K562 (cell line): ENCODE data around the gene PAXIP1. TPM values are rescaled to one million over a fixed set of nuclear protein-coding genes. Genes with fewer than 3 reads are reported as not detected.

Experiments used
- ATAC-seq: fragments of 200-7000 bp; cut with Tn5 transposase; 3 replicates; pipeline ENCODE4 v1.9.1; 2020; ENCODE audit warnings: moderate library complexity
- BruUV-seq: library from RNA; stranded (reverse); fragments of 400-500 nt; replicated peaks from 2 replicates; lab custom pipeline; 2021; lab: Mats Ljungman, UMichigan
- CTCF ChIA-PET: fragments of 300-600 bp; formaldehyde crosslinking; extraction: SDS; loops from one replicate; lab custom pipeline; 2021; ENCODE audit warnings: low intra/inter-chr PET ratio; lab: Yijun Ruan, JAX
- POLR2A ChIA-PET: fragments of 300-600, 350-650 bp; sonication (Branson Sonifier 250); formaldehyde crosslinking; extraction: SDS; loops from one replicate; lab custom pipeline; 2021; ENCODE audit warnings: antibody characterized with exemption, inconsistent platforms; lab: Yijun Ruan, JAX
- DNase-seq, 4 experiments: peaks; one replicate each; pipeline versions ENCODE4 v3.0.0 to v3.0.0-alpha.2; 2011 to 2018; ENCODE audit warnings: low spot score in 3 of 4, mixed read lengths in 3 of 4; ENCODE audit errors: extremely low read depth in 1 of 4
- FAIRE-seq: peaks from 2 replicates; lab custom pipeline; 2011; peaks lifted over from hg19 to GRCh38; lab: Jason Lieb, UNC
- H2AFZ ChIP-seq: 2 replicates; pipeline ENCODE4 v1.6.0; 2011; ENCODE audit warnings: low read depth, low read length, control low read depth, inconsistent platforms
- H3K27ac ChIP-seq: fragments of 200-600 bp; 3 replicates; pipeline ENCODE4 v1.8.0; 2011; ENCODE audit warnings: low read depth, mild to moderate bottlenecking, control low read depth, inconsistent platforms, low read length, moderate library complexity, mixed read lengths; ENCODE audit errors: extremely low read depth
- H3K27me3 ChIP-seq, 2 experiments: fragments of 300-600 bp in 1 of 2; 2 replicates in 1 of 2; 3 replicates in 1 of 2; pipeline versions ENCODE4 v1.6.0 to v1.8.0; 2011; ENCODE audit warnings: inconsistent platforms in 2 of 2, low read length in 2 of 2, mild to moderate bottlenecking in 1 of 2, mixed read lengths in 1 of 2, moderate library complexity in 1 of 2; ENCODE audit not compliant: control insufficient read depth in 2 of 2, insufficient read depth in 2 of 2
- H3K36me3 ChIP-seq: fragments of 300-600 bp; 3 replicates; pipeline ENCODE4 v1.8.0; 2011; ENCODE audit warnings: mild to moderate bottlenecking, low read length, inconsistent platforms; ENCODE audit not compliant: control insufficient read depth, insufficient read depth
- H3K4me1 ChIP-seq, 2 experiments: fragments of 200-600 bp in 1 of 2; replicated peaks in 1 of 2; 2 replicates in 1 of 2; 3 replicates in 1 of 2; pipeline versions ENCODE4 v1.5.1 to v1.8.0; 2011; ENCODE audit warnings: inconsistent platforms in 2 of 2, low read length in 2 of 2, mild to moderate bottlenecking in 1 of 2, mixed read lengths in 1 of 2, moderate library complexity in 1 of 2; ENCODE audit not compliant: control insufficient read depth in 2 of 2, insufficient read depth in 2 of 2
- H3K4me2 ChIP-seq: 2 replicates; pipeline ENCODE4 v1.6.1; 2011; ENCODE audit warnings: low read length, control low read depth, inconsistent platforms, mixed read lengths; ENCODE audit not compliant: insufficient read depth
- H3K4me3 ChIP-seq: fragments of 200-600 bp; sonication (generic), shearing (Covaris generic); 2 replicates; pipeline ENCODE4 v1.5.1; 2016; ENCODE audit warnings: control low read depth, inconsistent platforms
- H3K79me2 ChIP-seq: fragments of 200-600 bp; 3 replicates; pipeline ENCODE4 v1.8.0; 2011; ENCODE audit warnings: low read length, inconsistent platforms; ENCODE audit not compliant: control insufficient read depth, insufficient read depth
- H3K9ac ChIP-seq, 2 experiments: 2 replicates each; pipeline versions ENCODE4 v1.6.0 to v1.6.1; 2011; ENCODE audit warnings: low read depth in 2 of 2, low read length in 2 of 2, control low read depth in 1 of 2, inconsistent platforms in 1 of 2, mild to moderate bottlenecking in 1 of 2, mixed read lengths in 1 of 2; ENCODE audit not compliant: insufficient read depth in 1 of 2
- H3K9me1 ChIP-seq: one replicate; pipeline ENCODE4 v1.6.0; 2011; ENCODE audit warnings: inconsistent platforms, mild to moderate bottlenecking, low read length, moderate library complexity; ENCODE audit not compliant: control insufficient read depth, insufficient read depth
- H3K9me3 ChIP-seq: replicated peaks from 2 replicates; pipeline ENCODE4 v1.5.1; 2011; ENCODE audit warnings: low read depth, low read length, inconsistent platforms; ENCODE audit not compliant: control insufficient read depth, insufficient read depth
- H4K20me1 ChIP-seq: replicated peaks from 2 replicates; pipeline ENCODE4 v1.6.1; 2011; ENCODE audit warnings: low read length, inconsistent platforms, mixed read lengths; ENCODE audit not compliant: control insufficient read depth, insufficient read depth
- CBFA2T3 ChIP-seq: fragments of 450-650 bp; IDR thresholded peaks from 2 replicates; pipeline ENCODE4 v1.6.1; 2017
- FOXJ2 ChIP-seq: fragments of 200-800 bp; sonication (Bioruptor generic); IDR thresholded peaks from 2 replicates; pipeline ENCODE4 v1.6.1; 2016; ENCODE audit warnings: missing genetic modification characterization, missing compliant biosample characterization
- KLF1 ChIP-seq: fragments of 450-650 bp; IDR thresholded peaks from 2 replicates; pipeline ENCODE4 v1.6.1; 2016; ENCODE audit warnings: missing genetic modification characterization, missing compliant biosample characterization
- MTA3 ChIP-seq: fragments of 450-650 bp; formaldehyde crosslinking; IDR thresholded peaks from 2 replicates; pipeline ENCODE4 v1.6.1; 2017; ENCODE audit warnings: mild to moderate bottlenecking, borderline replicate concordance
- NR2F6 ChIP-seq: fragments of 450-650 bp; formaldehyde crosslinking; IDR thresholded peaks from 2 replicates; pipeline ENCODE4 v1.4.0; 2020; ENCODE audit warnings: mild to moderate bottlenecking
- PHF20 ChIP-seq: fragments of 450-650 bp; IDR thresholded peaks from 2 replicates; pipeline ENCODE4 v1.6.1; 2018; ENCODE audit not compliant: partially characterized antibody
- PHTF2 ChIP-seq: fragments of 250-450 bp; sonication (Bioruptor Pico); IDR thresholded peaks from 2 replicates; pipeline ENCODE4 v1.5.0; 2021; ENCODE audit warnings: mild to moderate bottlenecking
- RBM14 ChIP-seq: fragments of 200-400 bp; formaldehyde crosslinking; IDR thresholded peaks from 2 replicates; pipeline ENCODE4 v1.6.1; 2018; ENCODE audit warnings: low read depth, mild to moderate bottlenecking, low read length, moderate library complexity, borderline replicate concordance; ENCODE audit not compliant: insufficient read depth
- SLC30A9 ChIP-seq: fragments of 250-450 bp; sonication (Bioruptor Pico); IDR thresholded peaks from 2 replicates; pipeline ENCODE4 v1.8.0; 2022; ENCODE audit warnings: mild to moderate bottlenecking, moderate library complexity
- ZEB2 ChIP-seq: fragments of 450-650 bp; IDR thresholded peaks from 2 replicates; pipeline ENCODE4 v1.6.1; 2016
- ZNF143 ChIP-seq: sonication (generic); formaldehyde crosslinking; IDR thresholded peaks from 2 replicates; pipeline ENCODE4 v1.9.0; 2022; ENCODE audit warnings: mild to moderate bottlenecking, missing genetic modification reagents
- ZNF311 ChIP-seq: fragments of 250-450 bp; sonication (Bioruptor Pico); IDR thresholded peaks from 2 replicates; pipeline ENCODE4 v1.4.0; 2020; ENCODE audit warnings: mild to moderate bottlenecking, moderate library complexity
- WGBS: fragments of 100-300 bp; shearing (Covaris generic); methylation state at CpG from one replicate; pipeline ENCODE4 v1.1.6; 2016; ENCODE audit warnings: low coverage, mixed read lengths; ENCODE audit not compliant: insufficient coverage; ENCODE audit errors: missing lambda C conversion rate; 5-methylcytosine and 5-hydroxymethylcytosine counted together
- in situ Hi-C: fragments of 300-500 bp; cut with MboI; formaldehyde crosslinking; loops from 4 replicates; pipeline ENCODE4 v1.15.0; 2018; ENCODE audit warnings: inconsistent platforms, mixed read lengths
- intact Hi-C: fragments of 100-400 bp; cut with micrococcal nuclease; formaldehyde crosslinking; loops from 2 replicates; pipeline ENCODE4 v1.14.2; 2022
- polyA plus RNA-seq, 8 experiments: library from polyadenylated mRNA; depleted of rRNA in 4 of 8; stranded (reverse) in 5 of 8; unstranded in 3 of 8; fragments of >200 nt; fragmentation: Nextera tagmentation in 2 of 8; fragmentation: Illumina TruSeq in 1 of 8; extraction: Ambion mirVana in 2 of 8; extraction: Trizol in 1 of 8; gene quantifications; 2 replicates each; pipeline versions ENCODE4 v1.2.1 to v1.2.3, GENCODE V29; 2011 to 2014; ENCODE audit warnings: inconsistent platforms in 1 of 8, missing spikeins in 1 of 8
- total RNA-seq, 7 experiments: library from RNA; depleted of rRNA in 6 of 7; stranded (reverse); fragments of >200 nt in 6 of 7; fragmentation: Illumina TruSeq in 2 of 7; extraction: Trizol in 2 of 7; gene quantifications; 2 replicates each; pipeline versions ENCODE4 v1.2.1 to v1.2.3, GENCODE V29; 2011 to 2021; ENCODE audit warnings: low replicate concordance in 1 of 7
- TF ChIP-seq, protein P1 (sequence below): sonication (generic); formaldehyde crosslinking; IDR thresholded peaks from 2 replicates; pipeline ENCODE4 v1.8.0; 2022; ENCODE audit warnings: mild to moderate bottlenecking, missing genetic modification reagents
- TF ChIP-seq, protein P2 (sequence below): sonication (generic); formaldehyde crosslinking; IDR thresholded peaks from 2 replicates; pipeline ENCODE4 v1.8.1; 2023; ENCODE audit warnings: mild to moderate bottlenecking, missing genetic modification reagents, moderate library complexity
- TF ChIP-seq, protein P3 (sequence below): sonication (generic); formaldehyde crosslinking; IDR thresholded peaks from 2 replicates; pipeline ENCODE4 v1.8.0; 2022; ENCODE audit warnings: mild to moderate bottlenecking, low read depth, missing genetic modification reagents

Gene PAXIP1
- total and polyA plus RNA-seq, 9 of the 15 experiments (the other 6 are each of a cell fraction or from before 2014, with no cell fraction given) = 9.7 to 37.9 (median 28.4) TPM

DNA sequence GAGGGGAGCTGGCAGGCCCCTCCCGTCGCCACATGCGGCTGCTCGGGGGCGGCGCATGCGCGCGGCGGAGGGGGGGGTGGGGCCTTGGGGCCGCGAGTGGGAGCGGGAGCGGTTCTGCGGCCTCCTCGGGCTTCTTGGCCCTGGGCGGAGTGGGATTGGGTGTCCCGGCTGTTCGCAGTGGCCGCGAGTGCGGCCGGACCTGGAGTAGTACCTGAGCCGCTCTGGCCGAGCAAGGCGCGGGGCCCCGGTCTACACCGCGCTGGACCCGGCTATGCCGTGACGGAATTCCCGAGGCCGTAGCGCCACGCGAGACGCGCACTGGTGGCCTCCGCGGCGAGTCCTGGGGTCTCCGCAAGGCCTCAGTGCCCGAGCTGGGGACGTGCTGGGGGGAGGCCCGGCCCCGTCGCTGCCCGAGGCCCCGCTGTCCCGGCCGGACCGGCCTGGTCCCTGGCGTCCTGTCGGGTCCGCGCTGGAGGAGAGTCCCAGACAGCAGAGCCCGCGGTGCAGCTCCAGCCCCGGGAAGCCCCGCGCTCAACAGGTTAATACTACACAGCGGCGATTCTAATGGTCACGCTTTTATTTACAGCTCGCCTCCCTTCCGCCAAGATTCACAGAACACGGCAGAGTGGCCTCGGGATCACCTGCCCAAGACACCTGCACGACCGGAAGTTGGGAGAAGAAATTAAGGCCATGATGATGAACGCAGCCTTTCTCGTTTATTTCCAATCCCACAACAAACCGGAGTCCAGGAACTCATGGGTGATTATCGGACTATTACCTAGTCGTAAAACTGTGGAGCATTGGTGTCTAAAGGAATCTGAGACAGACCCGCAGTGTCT lies 671 bp upstream of the PAXIP1 start:
- H2AFZ ChIP-seq = peak overlapping the region; percentile 73
- H3K4me3 ChIP-seq = peak overlapping the region; percentile 84
- peak overlapping the region; percentile 95 for H3K27ac ChIP-seq
- WGBS = under 1% methylated on average over 46 of the region's 78 CpGs
- H3K4me1 ChIP-seq = peaks cover 17 to 19% of the 10 kb centered on the region in 2 experiments
- no peaks in the 10 kb centered on the region for H3K9me1 ChIP-seq
- in situ Hi-C loops = no loop called here
- POLR2A ChIA-PET = interaction anchor here (0.6 to 1.6 kb wide), 10 partner anchors 11 to 713 kb away, joined by 3 to 8 read pairs (median 4); no protein-coding TSS in a partner anchor
- H3K79me2 ChIP-seq = peaks cover 61% of the 10 kb centered on the region
- BruUV-seq = TSS peak; percentile 80
- H4K20me1 ChIP-seq = no peaks in the 10 kb centered on the region; the same call in 1 of the 2 replicates
- H3K9ac ChIP-seq = peak overlapping the region; percentile 96 to 100
- H3K27me3 ChIP-seq = no peaks in the 10 kb centered on the region
- peaks cover 39% of the 10 kb centered on the region for H3K36me3 ChIP-seq
- FAIRE-seq (peak; percentile 66), DNase-seq (peak; percentile 90 to 99 (median 99)), ATAC-seq (peak; percentile 82)
- intact Hi-C loops = loop anchor here (5.0 kb wide), 1 partner anchor 294 kb away; the partner anchor contains the start of gene INSIG1
- H3K9me3 ChIP-seq = no peaks in the 10 kb centered on the region
- H3K4me2 ChIP-seq = peak overlapping the region; percentile 93
- CTCF ChIA-PET = no interaction called here
- TF ChIP-seq FOXJ2 (tag) = no peak
- no peak for TF ChIP-seq ZNF143 (CRISPR knock-in tag)
- 0 out of 2 replicates have a peak, but pooled peaks have one; percentile 9 for TF ChIP-seq CBFA2T3
- no peak for TF ChIP-seq RBM14
- TF ChIP-seq KLF1 (tag) = 0 out of 2 replicates have a peak, but pooled peaks have one; percentile 58
- TF ChIP-seq NR2F6 = no peak
- no peak for TF ChIP-seq PHTF2 (CRISPR knock-in tag)
- TF ChIP-seq, protein P1, sequence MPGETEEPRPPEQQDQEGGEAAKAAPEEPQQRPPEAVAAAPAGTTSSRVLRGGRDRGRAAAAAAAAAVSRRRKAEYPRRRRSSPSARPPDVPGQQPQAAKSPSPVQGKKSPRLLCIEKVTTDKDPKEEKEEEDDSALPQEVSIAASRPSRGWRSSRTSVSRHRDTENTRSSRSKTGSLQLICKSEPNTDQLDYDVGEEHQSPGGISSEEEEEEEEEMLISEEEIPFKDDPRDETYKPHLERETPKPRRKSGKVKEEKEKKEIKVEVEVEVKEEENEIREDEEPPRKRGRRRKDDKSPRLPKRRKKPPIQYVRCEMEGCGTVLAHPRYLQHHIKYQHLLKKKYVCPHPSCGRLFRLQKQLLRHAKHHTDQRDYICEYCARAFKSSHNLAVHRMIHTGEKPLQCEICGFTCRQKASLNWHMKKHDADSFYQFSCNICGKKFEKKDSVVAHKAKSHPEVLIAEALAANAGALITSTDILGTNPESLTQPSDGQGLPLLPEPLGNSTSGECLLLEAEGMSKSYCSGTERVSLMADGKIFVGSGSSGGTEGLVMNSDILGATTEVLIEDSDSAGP = 0 out of 2 replicates have a peak, but pooled peaks have one; percentile 34
- TF ChIP-seq, protein P2, sequence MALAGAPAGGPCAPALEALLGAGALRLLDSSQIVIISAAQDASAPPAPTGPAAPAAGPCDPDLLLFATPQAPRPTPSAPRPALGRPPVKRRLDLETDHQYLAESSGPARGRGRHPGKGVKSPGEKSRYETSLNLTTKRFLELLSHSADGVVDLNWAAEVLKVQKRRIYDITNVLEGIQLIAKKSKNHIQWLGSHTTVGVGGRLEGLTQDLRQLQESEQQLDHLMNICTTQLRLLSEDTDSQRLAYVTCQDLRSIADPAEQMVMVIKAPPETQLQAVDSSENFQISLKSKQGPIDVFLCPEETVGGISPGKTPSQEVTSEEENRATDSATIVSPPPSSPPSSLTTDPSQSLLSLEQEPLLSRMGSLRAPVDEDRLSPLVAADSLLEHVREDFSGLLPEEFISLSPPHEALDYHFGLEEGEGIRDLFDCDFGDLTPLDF (CRISPR knock-in tag) = peak; percentile 53; the same call in 1 of the 2 replicates
- no peak for TF ChIP-seq SLC30A9 (CRISPR knock-in tag)
- TF ChIP-seq ZEB2 = peak; percentile 60; the same call in 1 of the 2 replicates
- TF ChIP-seq PHF20 = peak; percentile 77
- no peak for TF ChIP-seq ZNF311
- TF ChIP-seq, protein P3, sequence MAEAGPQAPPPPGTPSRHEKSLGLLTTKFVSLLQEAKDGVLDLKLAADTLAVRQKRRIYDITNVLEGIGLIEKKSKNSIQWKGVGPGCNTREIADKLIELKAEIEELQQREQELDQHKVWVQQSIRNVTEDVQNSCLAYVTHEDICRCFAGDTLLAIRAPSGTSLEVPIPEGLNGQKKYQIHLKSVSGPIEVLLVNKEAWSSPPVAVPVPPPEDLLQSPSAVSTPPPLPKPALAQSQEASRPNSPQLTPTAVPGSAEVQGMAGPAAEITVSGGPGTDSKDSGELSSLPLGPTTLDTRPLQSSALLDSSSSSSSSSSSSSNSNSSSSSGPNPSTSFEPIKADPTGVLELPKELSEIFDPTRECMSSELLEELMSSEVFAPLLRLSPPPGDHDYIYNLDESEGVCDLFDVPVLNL (CRISPR knock-in tag) = no peak; the same call in 1 of the 2 replicates
- TF ChIP-seq MTA3 = peak; percentile 87
